ELR (cell line): ENCODE measurements around the gene PLPPR1.
A peak's percentile ranks its signal among the peaks of the same experiment; 100 is the strongest.

ENCODE experiments used
- DNase-seq: peaks from one replicate; pipeline ENCODE4 v3.0.0-alpha.2; 2015; ENCODE audit warnings: low read depth

PLPPR1 gene

DNA sequence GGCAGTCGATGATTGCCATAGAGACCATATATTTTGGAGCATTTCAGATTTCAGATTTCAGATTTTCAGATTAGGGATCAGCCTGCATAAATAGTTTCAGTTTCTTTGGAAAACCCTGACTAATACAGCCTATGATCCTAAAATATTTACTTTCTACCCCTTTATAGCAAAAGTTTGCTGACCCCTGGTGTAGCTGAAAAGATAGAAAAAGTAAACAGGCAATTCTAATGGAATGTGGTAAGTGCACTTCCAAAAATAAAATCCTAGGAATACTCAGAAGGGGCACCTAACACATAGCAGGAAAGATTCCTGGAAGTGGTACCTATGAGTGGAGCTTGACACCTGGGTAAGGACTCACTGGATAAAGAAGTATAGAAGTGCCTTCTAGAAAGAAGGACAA lies 321.8 kb downstream of the PLPPR1 start:
- DNase-seq = no peak

DNA sequence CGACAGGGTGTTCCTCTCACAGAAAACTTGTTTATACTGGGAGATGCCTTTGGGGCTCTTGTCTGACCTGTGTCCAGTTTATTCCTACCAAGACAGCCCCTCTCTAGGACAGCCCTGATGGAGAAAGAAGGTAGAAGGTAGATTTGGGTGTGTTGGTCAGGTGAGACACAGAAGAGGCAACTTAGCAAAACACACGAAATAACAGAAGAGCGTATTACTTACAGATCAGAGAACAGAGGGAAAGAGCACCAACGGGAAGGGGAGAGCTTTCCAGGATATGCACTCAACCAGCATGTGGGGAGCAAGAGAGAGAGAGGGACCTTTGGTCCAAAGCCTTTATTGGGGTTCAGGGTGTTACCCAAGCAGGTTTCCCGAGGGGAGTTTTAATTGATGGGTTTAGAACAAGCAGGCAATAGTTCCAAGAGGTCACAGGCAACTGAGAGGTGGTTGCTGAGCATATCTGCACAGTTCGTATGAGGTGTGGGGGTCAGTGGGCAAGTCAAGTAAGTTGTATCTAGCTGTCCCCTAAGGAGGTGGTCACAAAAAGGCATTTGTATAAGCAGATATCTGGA lies 324.5 kb downstream of the PLPPR1 start:
- no peak for DNase-seq

DNA sequence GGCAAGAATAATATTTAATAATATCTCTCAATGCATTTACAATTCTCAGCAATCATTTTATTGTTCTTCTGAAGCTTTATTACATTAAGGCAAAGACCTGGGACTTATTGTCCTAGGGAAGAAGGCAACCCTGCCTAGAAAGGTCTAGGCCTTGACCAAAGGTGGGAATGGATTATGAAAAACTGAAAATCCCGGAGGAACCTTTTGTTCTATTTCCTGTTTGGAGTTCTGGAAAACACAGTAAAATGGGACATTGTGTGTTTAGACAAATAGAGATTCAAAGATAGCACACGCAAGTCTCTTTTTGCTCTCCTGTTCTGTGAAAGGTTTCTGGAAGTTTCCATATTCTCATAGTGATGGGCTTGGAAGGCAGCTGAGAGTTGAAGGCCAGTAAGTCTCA lies 325.2 kb downstream of the PLPPR1 start:
- DNase-seq = no peak

DNA sequence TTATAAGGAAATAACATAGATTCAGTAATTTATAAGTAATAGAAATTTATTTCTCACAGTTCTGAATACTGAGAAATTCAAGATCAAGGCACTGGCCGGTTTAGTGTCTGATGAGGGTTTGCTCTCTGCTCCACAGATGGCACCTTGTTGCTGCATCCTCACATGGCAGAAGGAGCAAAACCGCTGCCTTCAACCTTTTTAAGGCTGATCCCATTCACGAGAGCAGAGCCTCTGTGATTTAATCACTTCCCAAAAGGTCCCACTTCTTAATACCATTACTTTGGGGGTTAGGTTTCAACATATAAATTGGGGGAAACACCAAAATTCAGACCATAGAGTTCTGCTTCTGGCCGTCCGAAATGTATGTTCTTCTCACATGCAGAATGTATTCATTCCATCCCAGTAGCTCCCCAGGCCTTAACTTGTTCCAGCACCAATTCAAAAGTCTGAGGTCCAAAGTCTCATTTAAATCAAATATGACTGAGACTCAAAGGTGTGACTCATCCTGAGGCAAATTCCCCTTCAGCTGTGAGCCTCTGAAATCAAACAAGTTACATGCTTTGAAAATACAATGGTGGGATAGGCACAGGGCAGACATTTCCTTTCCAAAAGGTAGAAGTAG lies 325.7 kb downstream of the PLPPR1 start:
- peak; percentile 11 for DNase-seq

DNA sequence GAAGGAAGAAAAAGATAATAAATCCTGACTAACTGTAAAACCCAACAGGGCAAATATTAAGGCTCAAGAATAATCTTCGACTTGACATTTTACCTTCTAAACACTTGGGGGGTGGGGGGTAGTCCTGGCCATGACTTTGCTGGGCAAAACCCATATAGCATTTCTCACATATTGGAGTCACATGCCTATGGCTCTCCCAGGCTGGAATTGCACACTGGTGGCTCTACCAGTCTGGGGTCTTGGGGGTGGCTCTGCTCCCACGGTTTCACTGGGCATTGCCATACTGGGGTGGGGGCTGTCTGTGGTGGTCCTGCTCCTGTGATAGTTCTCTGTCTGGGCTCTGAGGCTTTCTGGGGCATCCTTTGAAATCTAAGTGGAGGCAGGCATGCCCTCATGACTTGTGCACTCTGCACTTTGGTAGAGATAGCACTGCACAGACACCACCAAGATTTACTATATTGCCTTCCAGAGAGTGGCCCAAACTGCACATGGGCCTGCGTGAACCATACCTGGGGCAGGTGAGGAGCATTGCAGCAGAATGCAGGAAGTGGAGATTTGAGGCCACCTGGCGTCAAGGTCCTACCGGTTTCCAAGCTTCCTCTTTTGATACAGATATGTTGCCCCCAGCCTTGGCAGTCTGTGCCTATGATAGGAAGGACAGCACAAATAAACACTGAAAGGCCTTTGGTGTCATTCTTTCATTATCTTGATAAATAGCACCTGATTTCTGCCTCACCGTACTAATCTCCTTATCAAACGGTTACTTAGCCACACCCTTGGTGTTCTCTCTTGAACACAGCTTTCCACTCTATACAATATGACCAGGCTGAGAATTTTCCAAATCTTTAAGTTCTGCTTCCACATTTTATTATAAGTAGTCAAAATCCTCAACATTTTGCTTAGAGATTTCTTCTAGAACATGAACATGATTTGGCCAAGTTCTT lies 326.5 kb downstream of the PLPPR1 start:
- DNase-seq = no peak

DNA sequence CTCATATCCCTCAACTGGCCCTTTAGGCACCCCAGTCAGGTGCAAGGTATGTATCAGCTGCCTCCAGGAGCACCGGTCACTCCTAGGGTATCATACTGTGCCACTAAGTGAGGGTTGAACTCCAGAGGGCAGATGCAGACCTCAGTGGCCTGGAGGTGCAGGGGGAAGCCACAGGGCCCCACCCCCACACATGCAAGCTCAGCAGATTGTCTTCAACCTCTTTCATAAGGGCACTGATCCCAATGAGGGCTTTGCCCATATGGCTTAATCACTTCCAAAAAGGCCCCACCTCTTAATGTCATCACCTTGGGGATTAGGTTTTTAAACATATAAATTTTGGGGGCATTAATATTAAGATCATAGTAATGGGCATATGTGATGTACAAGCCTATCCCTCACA lies 328.1 kb downstream of the PLPPR1 start:
- no peak for DNase-seq

DNA sequence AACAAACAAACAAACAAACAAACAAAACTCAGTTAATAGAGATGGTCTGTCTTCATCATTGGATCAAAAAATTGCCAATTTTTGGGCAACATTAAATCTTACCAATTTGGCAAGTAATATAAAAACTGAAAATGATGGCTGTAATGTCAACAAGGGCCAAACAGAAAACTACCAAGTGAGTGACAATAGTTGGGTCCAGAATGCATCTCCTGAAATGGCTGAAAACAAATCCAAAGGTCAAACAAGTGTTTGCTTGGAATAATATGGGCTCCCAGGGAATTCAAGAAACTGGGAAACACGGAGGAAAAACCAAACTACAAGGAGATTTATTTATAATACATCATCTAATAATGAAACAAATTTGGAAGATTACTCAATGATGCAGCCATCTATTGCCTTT lies 331.2 kb downstream of the PLPPR1 start:
- no peak for DNase-seq

DNA sequence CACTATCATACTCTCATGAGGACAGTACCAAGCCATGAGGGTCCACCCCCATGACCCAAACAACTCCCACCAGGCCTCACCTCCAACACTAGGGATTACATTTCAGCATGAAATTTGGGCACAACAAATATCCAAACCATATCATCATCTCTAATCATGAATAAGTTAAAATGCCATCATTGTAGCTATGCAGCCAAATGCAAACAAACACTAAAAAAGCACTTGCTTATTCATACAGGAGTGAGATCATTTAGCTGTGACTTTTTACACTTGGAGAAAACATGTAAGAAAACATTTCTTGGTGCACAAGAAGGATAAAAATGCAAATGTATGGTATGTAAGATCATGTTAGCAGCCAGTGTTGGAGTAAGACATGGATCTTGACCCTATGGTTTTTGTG lies 332.1 kb downstream of the PLPPR1 start:
- DNase-seq = no peak

DNA sequence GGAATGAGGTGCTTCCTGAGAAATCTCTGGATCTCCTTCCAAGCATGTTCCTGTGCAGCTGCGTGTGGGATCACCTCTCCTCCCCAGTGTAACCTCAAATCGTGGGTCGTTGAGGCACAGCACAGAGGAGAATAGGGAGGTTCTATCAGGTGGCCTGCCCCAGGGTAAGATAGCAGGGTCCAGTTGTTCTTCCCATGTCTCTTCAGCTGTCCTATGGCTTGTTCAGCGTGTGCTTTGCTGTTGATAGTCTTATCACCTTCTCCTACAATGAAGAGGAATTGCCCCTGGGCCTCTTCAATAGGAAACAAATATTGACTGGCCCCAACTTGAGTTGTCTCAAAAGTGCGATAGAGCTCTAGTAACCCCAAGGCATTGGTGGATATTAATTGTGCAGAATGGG lies 333.9 kb downstream of the PLPPR1 start:
- no peak for DNase-seq

DNA sequence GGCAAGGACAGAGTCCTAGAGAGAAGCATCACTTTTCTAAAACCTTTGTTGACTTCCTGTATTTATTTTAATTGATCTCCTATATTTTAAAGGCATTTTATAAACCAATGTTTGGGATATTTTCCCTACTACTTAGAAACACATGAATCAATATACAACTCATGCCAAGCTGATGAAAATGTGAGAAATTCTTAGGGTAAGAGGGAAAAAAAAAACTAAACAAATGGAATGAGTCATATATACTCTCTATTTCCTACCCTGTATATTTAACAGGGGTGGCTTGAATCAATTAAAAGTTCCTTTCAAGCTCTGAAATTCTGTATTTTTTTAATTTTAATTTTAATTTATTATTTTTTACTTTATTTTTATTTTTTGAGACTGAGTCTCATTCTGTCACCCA lies 336.7 kb downstream of the PLPPR1 start:
- peak; percentile 45 for DNase-seq

DNA sequence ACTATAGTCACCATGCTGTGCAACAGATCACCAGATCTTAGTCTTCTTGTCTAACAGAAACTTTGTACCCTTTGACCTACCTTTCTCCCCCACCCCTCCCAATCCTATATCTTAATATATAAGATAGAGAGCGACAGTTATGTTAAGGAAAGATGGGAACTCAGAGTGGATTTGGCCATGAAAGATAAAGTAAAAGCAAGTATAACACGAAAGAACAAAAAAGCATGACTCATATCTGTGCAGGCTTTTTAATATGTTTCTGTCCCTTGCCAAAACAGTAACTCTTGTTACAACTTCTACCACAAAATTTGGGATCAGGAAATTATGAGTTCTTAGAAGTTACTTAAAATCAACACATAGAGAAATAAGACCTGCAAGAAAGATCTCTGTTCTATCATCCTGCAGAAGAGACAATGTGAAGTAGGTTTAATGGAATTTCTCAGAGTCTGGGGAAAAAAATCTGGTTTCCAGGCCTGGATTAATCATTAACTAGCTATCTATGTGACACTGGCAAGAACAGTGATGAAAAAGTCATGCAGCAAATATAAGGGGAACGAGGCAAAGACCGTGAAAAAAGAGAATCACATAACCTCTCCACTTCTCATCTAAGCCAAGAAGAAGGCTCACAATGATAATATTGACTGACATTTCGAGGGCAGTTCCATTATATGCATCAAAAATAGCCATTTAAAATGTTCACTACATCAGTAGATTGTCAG lies 337.7 kb downstream of the PLPPR1 start:
- peak; percentile 6 for DNase-seq

DNA sequence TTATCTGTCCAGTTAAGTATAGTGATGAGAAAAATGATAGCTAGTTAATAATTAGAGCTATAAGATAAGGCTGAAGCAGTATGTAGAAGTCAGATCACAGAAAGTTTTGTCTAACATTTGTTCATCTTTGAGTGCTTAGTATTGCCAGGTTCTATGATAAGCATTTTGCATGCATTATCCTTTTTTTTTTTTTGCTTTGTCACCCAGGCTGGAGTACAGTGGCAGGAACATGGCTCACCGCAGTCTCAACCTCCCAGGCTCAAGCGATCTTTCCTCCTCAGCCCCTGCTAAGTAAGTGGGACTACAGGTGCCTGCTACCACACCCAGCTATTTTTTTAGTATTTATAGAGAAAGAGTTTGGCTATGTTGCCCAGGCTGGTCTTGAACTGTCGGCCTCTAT lies 338.8 kb downstream of the PLPPR1 start:
- DNase-seq = no peak

DNA sequence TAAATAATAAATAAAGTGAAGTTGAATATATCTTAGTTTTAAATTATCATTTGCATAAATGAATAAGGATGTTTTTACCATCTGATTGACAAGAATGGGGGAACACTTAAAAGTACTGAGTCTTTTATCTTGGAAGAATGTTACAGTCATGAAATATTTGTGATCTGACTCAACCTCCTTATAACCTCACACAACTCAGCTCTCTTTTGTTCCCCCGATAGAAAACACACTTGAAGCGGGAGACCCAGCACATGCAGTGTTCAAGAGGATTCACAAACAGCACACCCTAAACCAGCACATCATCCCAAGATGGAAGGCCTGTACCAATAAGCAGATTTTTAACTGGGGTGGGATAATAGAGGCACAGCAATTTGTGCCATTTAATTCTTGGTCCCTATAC lies 340.8 kb downstream of the PLPPR1 start:
- peak; percentile 61 for DNase-seq

DNA sequence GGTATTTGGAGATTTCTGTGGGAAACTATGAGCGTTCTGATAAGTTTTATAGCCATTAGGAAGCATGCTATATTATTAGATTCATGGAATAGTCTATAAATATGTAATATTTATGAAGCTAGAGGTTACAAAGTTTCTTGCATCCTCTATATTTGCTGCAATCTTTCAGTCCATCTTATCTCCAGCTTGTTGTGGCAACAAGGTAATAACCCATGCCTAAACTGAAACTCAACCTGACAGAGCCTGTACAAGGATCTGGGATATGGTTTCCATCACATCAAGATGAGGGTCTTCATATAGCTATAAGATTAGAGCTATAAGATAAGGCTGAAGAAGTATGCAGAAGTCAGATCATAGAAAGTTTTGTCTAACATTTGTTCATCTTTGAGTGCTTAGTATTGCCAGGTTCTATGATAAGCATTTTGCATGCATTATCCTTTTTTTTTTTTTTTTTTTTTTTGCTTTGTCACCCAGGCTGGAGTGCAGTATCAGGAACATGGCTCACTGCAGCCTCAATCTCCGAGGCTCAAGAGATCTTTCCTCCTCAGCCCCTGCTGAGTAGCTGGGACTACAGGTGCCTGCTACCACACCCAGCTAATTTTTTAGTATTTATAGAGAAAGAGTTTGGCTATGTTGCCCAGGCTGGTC lies 341.5 kb downstream of the PLPPR1 start:
- DNase-seq = no peak

DNA sequence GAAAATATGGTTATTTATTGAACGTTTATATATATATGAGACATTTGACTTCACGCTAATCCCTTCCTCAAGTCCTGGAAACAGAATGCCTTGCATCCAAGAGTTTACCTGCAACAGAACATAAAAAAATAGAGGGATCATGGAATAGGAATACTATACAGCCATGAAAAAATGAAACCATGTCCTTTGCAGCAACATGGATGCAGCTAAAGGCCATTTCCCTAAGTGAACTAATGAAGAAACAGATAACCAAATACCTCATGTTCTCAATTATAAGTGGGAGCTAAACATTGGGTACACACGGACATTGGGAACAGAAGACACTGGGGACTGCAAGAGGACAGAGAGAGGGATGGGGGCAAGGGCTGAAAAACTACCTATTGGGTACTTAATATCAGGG lies 343.3 kb downstream of the PLPPR1 start:
- no peak for DNase-seq

DNA sequence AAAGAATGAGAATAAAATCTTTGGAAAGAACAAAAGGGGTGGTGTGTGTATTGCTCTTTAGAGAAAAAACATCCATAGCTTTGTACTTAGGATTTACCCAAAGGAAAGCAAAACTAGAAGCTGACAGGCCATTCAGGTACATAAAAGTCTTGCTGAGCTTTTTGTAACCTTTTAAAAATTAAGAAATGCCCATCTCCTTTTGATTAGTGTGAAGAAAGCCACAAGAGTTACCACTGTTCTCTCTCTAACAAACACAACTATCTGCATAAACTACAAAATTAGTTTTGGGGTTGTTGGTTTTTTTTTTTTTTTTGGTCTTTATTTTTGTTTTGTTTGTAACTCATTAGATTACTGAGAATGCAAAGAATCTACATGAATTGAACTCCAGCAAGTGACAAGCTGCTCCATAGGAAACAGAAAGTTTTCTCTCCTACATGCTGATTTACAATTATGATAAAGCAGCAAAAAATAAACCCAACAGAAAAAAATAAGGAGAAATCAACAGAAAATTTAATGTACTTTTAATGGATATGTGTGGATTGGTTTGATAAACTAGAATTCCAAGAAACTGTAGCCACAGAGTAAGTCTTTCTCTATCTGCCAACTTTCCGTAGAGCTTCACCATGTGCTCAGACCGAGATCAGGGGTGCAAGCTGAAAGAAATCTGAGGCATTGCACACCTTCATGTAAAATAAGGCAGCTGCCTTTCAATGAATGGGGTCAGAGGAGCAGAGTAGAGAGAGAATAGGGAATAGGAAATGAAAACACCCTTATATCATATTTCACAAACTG lies 344.0 kb downstream of the PLPPR1 start:
- DNase-seq = no peak
